Measurements from ENCODE around the gene FTCDNL1. TPM values are rescaled to one million over a fixed set of nuclear protein-coding genes. Genes with fewer than 3 reads are reported as not detected.

FTCDNL1 gene
- total RNA-seq, 1 donor from 2014 or later, result 0.45 TPM

GRCh38 chr2:199710551-199710950 lies 140.4 kb downstream of the FTCDNL1 start:
- Histone ChIP-seq H3K4me2 (ENCODE audit: low read length) (no peak overlapping the region), H3K4me3 (ENCODE audit: insufficient read depth, low read depth, low read length) (no peak overlapping the region), H3K36me3 (ENCODE audit: insufficient read depth, low read length) (no peaks in the 10 kb centered on the region), H3K79me2 (ENCODE audit: insufficient read depth, low read length) (no peaks in the 10 kb centered on the region), H3K9me3 (ENCODE audit: insufficient read depth, low read depth, low read length) (no peaks in the 10 kb centered on the region), H3K4me1 (ENCODE audit: insufficient read depth, low read length) (no peaks in the 10 kb centered on the region), H3K27ac (ENCODE audit: low read depth, low read length) (no peak overlapping the region), H3K9ac (ENCODE audit: low read length) (no peak overlapping the region), H4K20me1 (ENCODE audit: insufficient read depth, low read length) (no peaks in the 10 kb centered on the region), H3K27me3 (ENCODE audit: insufficient read depth, low read length) (no peaks in the 10 kb centered on the region), H2AFZ (ENCODE audit: low read depth, low read length) (no peak overlapping the region)
- peaks cover 9% of the 10 kb centered on the region for H3K4me1 Mint-ChIP-seq (ENCODE audit: low read depth, unreplicated experiment)
- H3K4me3 Mint-ChIP-seq (ENCODE audit: unreplicated experiment), result no peak overlapping the region
- H3K27ac Mint-ChIP-seq (ENCODE audit: unreplicated experiment), result no peak overlapping the region
- no peaks in the 10 kb centered on the region for H3K27me3 Mint-ChIP-seq (ENCODE audit: low read depth, unreplicated experiment)
- TF ChIP-seq CTCF (IDR thresholded peaks at IDR 0.05; ENCODE audit: insufficient read depth, low read depth, low read length) (no peak), EZH2 (IDR thresholded peaks at IDR 0.05; ENCODE audit: insufficient read depth, low read length) (no peak)
- no peaks in the 10 kb centered on the region for H3K36me3 Mint-ChIP-seq (ENCODE audit: low read depth, unreplicated experiment)
- no peak for DNase-seq (ENCODE audit: low read depth)
- FAIRE-seq, result no peak
- H3K9me3 Mint-ChIP-seq (ENCODE audit: unreplicated experiment), result peaks cover 11% of the 10 kb centered on the region

Other genes starting within 250 kb of the FTCDNL1 start
- 7.5 and 7.9 TPM in 2 replicates for gene C2orf69, start 60.1 kb upstream of the FTCDNL1 start, total RNA-seq
- gene TYW5, start 104.3 kb upstream of the FTCDNL1 start, total RNA-seq, result 9.0 and 9.2 TPM in 2 replicates
- 21.7 and 24.4 TPM in 2 replicates for gene MAIP1, start 104.4 kb upstream of the FTCDNL1 start, total RNA-seq